Measurements from ENCODE around the gene DPY19L3.

Gene DPY19L3

GRCh38 chr19:32519023-32519422 lies 113.5 kb downstream of the DPY19L3 start:
- DNase-seq (ENCODE audit: low spot score) = peak; percentile 27

- no peak for DNase-seq (ENCODE audit: low spot score)
Observed at GRCh38 chr19:32522967-32523366, 117.4 kb downstream of the DPY19L3 start.

GRCh38 chr19:32526895-32527294 lies 121.3 kb downstream of the DPY19L3 start:
- DNase-seq (ENCODE audit: low spot score) = no peak

GRCh38 chr19:32530773-32531172 lies 125.2 kb downstream of the DPY19L3 start:
- DNase-seq (ENCODE audit: low spot score) = no peak

GRCh38 chr19:32532233-32532632 lies 126.7 kb downstream of the DPY19L3 start:
- no peak for DNase-seq (ENCODE audit: low spot score)

Measured in CD4-positive, alpha-beta T cell treated with Interleukin-6 at 100 ng/mL for 8 hours (primary cell).